SK-N-MC (cell line): Measurements from ENCODE around the gene FOXP4.

Source experiments
- DNase-seq: peaks from one replicate; pipeline ENCODE4 v3.0.0-alpha.2; 2011; ENCODE audit warnings: low read depth, low spot score
- H3K27ac ChIP-seq: fragments of 200-600 bp; sonication (generic); 2 replicates; pipeline ENCODE4 v1.5.1; 2016; ENCODE audit warnings: mixed run types
- H3K36me3 ChIP-seq: fragments of 200-600 bp; sonication (generic); 2 replicates; pipeline ENCODE4 v1.6.1; 2017; ENCODE audit warnings: antibody characterized with exemption, low read length, mixed read lengths; ENCODE audit not compliant: insufficient read depth
- H3K4me3 ChIP-seq: fragments of 200-600 bp; sonication (generic); 2 replicates; pipeline ENCODE4 v1.5.1; 2016
- H3K9ac ChIP-seq: fragments of 200-600 bp; sonication (generic); 2 replicates; pipeline ENCODE4 v1.8.0; 2017; ENCODE audit warnings: mixed run types, mixed read lengths; ENCODE audit not compliant: insufficient read length
- H3K9me3 ChIP-seq: fragments of 200-600 bp; sonication (generic); 2 replicates; pipeline ENCODE4 v1.6.1; 2017; ENCODE audit warnings: low read depth, mild to moderate bottlenecking, antibody characterized with exemption, low read length, moderate library complexity, mixed read lengths
- EZH2 ChIP-seq: fragments of 200-600 bp; sonication (generic); IDR thresholded peaks from one replicate; pipeline ENCODE4 v1.6.1; 2017; ENCODE audit warnings: antibody characterized with exemption
- FOXP2 ChIP-seq: optimal IDR thresholded peaks from 2 replicates; pipeline ENCODE3; 2011; ENCODE audit warnings: mild to moderate bottlenecking, moderate library complexity; ENCODE audit not compliant: insufficient read depth; ENCODE audit errors: extremely low read length, control extremely low read depth
- POLR2AphosphoS5 ChIP-seq: IDR thresholded peaks from 2 replicates; pipeline ENCODE4 v1.6.1; 2012; ENCODE audit warnings: mild to moderate bottlenecking, low read depth, low read length, borderline replicate concordance

The FOXP4 gene

DNA sequence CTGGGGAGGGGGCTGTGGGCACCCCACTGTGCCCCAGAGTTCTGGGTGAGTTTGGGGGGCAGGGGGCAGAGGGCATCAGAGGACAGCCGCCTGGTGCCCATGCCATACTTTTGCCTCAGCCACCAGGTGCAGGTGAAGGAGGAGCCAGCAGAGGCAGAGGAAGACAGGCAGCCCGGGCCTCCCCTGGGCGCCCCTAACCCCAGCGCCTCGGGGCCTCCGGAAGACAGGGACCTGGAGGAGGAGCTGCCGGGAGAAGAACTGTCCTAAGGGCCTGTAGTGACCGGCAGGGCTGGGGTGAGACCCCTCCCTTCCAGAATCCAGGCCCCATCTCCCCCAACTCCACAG lies 52.5 kb downstream of the FOXP4 start:
- H3K27ac ChIP-seq = no peak overlapping the region
- DNase-seq = no peak
- H3K9me3 ChIP-seq = no peaks in the 10 kb centered on the region
- H3K36me3 ChIP-seq = no peaks in the 10 kb centered on the region
- no peak overlapping the region for H3K4me3 ChIP-seq
- no peak for TF ChIP-seq FOXP2
- no peak overlapping the region for H3K9ac ChIP-seq

- Histone ChIP-seq H3K27ac (no peak overlapping the region), H3K36me3 (no peaks in the 10 kb centered on the region), H3K9me3 (no peaks in the 10 kb centered on the region), H3K4me3 (no peak overlapping the region), H3K9ac (no peak overlapping the region)
- no peak for DNase-seq
- no peak for TF ChIP-seq POLR2AphosphoS5
Measured at GRCh38 chr6:41599015-41599851, 53.1 kb downstream of the FOXP4 start.

DNA sequence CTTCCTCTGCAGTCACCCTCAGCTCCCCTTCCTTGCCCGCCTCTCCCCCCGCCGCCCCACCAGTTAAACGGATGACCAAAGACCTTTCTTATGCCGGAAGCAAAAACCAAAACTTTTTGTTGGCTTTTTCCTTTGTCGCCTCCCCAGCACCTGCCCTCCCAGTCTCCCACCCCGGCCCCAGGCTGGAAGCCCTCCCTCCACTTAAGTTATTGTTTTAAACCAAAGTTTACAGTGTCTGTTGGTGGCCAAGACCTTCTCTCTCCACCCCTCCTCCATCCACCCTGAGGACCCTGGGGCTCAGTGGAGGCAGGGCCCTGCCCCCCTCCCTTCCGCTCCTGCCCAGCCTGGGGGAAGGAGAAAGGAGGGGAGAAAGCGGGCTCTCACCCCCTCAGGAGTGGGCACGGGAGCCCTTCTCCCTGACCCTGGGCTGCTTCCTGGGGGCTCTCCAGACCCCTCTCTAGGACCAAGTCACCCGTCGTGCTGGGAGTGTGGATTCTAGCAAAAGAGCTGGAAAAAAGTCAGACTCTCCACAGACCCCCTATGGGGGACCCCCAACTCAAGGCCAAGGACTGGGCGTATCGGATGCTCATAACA lies 53.8 kb downstream of the FOXP4 start:
- Histone ChIP-seq H3K9ac (no peak overlapping the region), H3K36me3 (no peaks in the 10 kb centered on the region), H3K4me3 (no peak overlapping the region), H3K9me3 (no peaks in the 10 kb centered on the region), H3K27ac (no peak overlapping the region)
- TF ChIP-seq EZH2 = no peak
- no peak for TF ChIP-seq FOXP2
- TF ChIP-seq POLR2AphosphoS5 = no peak
- no peak for DNase-seq

GRCh38 chr6:41600499-41601247 lies 54.5 kb downstream of the FOXP4 start:
- no peak overlapping the region for H3K27ac ChIP-seq
- H3K9ac ChIP-seq = no peak overlapping the region
- no peaks in the 10 kb centered on the region for H3K36me3 ChIP-seq
- H3K4me3 ChIP-seq = no peak overlapping the region
- H3K9me3 ChIP-seq = no peaks in the 10 kb centered on the region
- TF ChIP-seq POLR2AphosphoS5 (0 out of 2 replicates have a peak, but pooled peaks have one; percentile 6), FOXP2 (no peak)
- no peak for DNase-seq

DNA sequence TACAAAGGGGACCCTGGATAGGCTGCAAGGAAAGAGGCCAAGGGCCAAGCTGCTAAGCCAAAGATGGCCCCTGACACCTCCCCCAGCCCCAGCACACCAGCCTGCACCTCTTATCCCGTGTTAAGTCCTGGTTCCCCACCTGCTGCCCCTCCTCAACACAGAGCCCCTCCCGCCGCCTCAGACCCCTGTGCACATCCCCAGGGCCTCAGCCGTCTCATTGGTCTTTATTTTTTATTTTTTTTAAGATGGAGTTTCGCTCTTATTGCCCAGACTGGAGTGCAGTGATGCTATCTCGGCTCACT lies 55.0 kb downstream of the FOXP4 start:
- DNase-seq = no peak
- Histone ChIP-seq H3K36me3 (no peaks in the 10 kb centered on the region), H3K27ac (no peak overlapping the region), H3K4me3 (no peak overlapping the region), H3K9ac (no peak overlapping the region), H3K9me3 (no peaks in the 10 kb centered on the region)
- 0 out of 2 replicates have a peak, but pooled peaks have one; percentile 2 for TF ChIP-seq POLR2AphosphoS5
- no peak for TF ChIP-seq FOXP2
- no peak for TF ChIP-seq EZH2

GRCh38 chr6:41602422-41602743 lies 56.2 kb downstream of the FOXP4 start:
- Histone ChIP-seq H3K36me3 (no peaks in the 10 kb centered on the region), H3K9ac (no peak overlapping the region), H3K9me3 (no peaks in the 10 kb centered on the region), H3K4me3 (no peak overlapping the region; the same call in 1 of the 2 replicates), H3K27ac (peak overlapping the region; percentile 74; the same call in 1 of the 2 replicates)
- no peak for TF ChIP-seq FOXP2
- no peak for TF ChIP-seq EZH2
- no peak for TF ChIP-seq POLR2AphosphoS5
- DNase-seq = no peak

GRCh38 chr6:41602864-41603608 lies 56.9 kb downstream of the FOXP4 start:
- Histone ChIP-seq H3K4me3 (peak overlapping the region; percentile 69), H3K9ac (no peak overlapping the region), H3K27ac (peak overlapping the region; percentile 74), H3K36me3 (no peaks in the 10 kb centered on the region), H3K9me3 (no peaks in the 10 kb centered on the region)
- DNase-seq = peak; percentile 76
- TF ChIP-seq POLR2AphosphoS5 = peak; percentile 45; the same call in 1 of the 2 replicates
- no peak for TF ChIP-seq FOXP2

- Histone ChIP-seq H3K36me3 (no peaks in the 10 kb centered on the region), H3K4me3 (no peak overlapping the region), H3K9me3 (no peaks in the 10 kb centered on the region), H3K9ac (no peak overlapping the region), H3K27ac (no peak overlapping the region)
- no peak for DNase-seq
- TF ChIP-seq EZH2 (no peak), FOXP2 (no peak), POLR2AphosphoS5 (no peak)
Measured at GRCh38 chr6:41604006-41604405, 57.8 kb downstream of the FOXP4 start.
